GM12873 (cell line): ENCODE results near the gene CCR9.

Experiments used
- CTCF ChIP-seq: IDR thresholded peaks from 2 replicates; pipeline ENCODE4 v1.5.1; 2012; ENCODE audit warnings: low read depth, mild to moderate bottlenecking, moderate library complexity, low read length, control low read depth; ENCODE audit not compliant: insufficient read depth; ENCODE audit errors: missing control alignments

The CCR9 gene

GRCh38 chr3:45922039-45922326 lies 35.6 kb downstream of the CCR9 start:
- TF ChIP-seq CTCF, result no peak

GRCh38 chr3:45922950-45923590 lies 36.7 kb downstream of the CCR9 start:
- TF ChIP-seq CTCF, result no peak

- no peak for TF ChIP-seq CTCF
Observed at GRCh38 chr3:45923755-45924154, 37.4 kb downstream of the CCR9 start.

- TF ChIP-seq CTCF, result no peak
Observed at GRCh38 chr3:45927881-45928280, 41.5 kb downstream of the CCR9 start.

GRCh38 chr3:45929042-45929679 lies 42.8 kb downstream of the CCR9 start:
- peak; percentile 91 for TF ChIP-seq CTCF

- TF ChIP-seq CTCF, result no peak
Observed at GRCh38 chr3:45931496-45931895, 45.2 kb downstream of the CCR9 start.

GRCh38 chr3:45932112-45932511 lies 45.8 kb downstream of the CCR9 start:
- TF ChIP-seq CTCF, result no peak
